ENCODE data around the gene OR51T1. TPM values are rescaled to one million over a fixed set of nuclear protein-coding genes. Genes with fewer than 3 reads are reported as not detected.

Gene OR51T1, protein sequence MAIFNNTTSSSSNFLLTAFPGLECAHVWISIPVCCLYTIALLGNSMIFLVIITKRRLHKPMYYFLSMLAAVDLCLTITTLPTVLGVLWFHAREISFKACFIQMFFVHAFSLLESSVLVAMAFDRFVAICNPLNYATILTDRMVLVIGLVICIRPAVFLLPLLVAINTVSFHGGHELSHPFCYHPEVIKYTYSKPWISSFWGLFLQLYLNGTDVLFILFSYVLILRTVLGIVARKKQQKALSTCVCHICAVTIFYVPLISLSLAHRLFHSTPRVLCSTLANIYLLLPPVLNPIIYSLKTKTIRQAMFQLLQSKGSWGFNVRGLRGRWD
- not detected in 2 replicates for total RNA-seq

DNA sequence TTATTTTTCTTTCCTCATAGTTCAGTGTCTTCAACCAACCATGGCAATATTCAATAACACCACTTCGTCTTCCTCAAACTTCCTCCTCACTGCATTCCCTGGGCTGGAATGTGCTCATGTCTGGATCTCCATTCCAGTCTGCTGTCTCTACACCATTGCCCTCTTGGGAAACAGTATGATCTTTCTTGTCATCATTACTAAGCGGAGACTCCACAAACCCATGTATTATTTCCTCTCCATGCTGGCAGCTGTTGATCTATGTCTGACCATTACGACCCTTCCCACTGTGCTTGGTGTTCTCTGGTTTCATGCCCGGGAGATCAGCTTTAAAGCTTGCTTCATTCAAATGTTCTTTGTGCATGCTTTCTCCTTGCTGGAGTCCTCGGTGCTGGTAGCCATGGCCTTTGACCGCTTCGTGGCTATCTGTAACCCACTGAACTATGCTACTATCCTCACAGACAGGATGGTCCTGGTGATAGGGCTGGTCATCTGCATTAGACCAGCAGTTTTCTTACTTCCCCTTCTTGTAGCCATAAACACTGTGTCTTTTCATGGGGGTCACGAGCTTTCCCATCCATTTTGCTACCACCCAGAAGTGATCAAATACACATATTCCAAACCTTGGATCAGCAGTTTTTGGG lies at the start of gene OR51T1:
Gene OR51T1, plus strand, starts transcription at position 41 of the 641 bp plus-strand sequence. Its CDS starts 0 bp downstream, at position 41.

DNA sequence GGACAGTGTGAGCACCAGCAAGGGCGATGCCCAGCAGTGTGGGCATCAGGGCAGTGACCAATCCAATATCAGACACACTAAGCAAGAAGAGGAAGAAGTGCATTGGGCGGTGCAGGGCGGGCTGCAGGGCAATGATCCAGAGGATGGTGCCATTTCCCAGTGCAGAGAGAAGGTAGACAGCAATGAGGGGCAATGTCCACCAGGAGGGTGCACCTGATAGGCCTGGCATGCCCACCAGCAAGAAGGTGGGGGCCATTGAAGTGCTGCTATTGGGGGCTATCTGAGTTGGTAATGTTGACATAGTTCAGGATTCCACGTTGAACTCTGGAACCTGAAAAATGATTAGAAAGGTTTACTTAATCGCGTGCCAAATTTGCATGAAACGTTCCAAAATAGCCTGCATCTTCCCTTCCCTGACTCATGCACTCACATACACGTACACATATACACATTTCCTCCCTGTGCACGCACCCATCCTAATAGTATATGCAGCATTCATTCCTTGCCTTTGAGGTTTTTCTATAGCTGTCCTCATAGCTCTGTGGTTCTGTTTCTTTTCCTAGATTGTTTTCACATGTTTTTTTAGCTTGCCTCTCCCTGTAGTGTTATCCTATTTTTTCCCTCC lies 32.7 kb upstream of the OR51T1 start, which contains the start of gene OR51S1:
Gene OR51S1, minus strand, starts transcription at position 301 of the 625 bp plus-strand sequence. Its CDS starts 0 bp downstream, at position 301.

GRCh38 chr11:4903484-4903883 lies 21.8 kb downstream of the OR51T1 start, which contains the start of gene OR51A7:
OR51A7 (plus strand) TSS chr11:4903783; CDS start chr11:4907370, 3,587 bp downstream.

DNA sequence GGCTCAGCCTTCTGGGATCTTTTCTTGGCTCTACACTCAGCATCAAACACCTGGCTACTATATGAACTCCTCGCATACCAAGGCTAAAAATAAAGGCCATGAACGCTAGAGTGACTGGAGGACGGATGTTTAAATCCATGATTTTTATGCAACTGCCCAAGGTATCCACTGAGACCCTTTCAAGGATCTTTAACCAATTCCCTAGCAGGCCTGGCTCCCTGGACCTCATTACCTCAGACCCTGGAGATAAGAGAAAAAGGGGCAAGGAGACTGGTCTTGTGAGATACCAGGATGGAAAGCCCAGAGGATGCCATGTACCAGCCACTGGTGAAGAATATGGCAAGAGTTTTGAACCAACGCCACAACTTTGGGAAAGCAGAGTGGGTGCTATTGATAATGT lies 37.5 kb downstream of the OR51T1 start, which contains the start of gene OR51G2:
Gene OR51G2, minus strand, starts transcription at position 101 of the 400 bp plus-strand sequence. CDS start 3,687 bp downstream, outside the sequence.

GRCh38 chr11:4924239-4924638 lies 42.5 kb downstream of the OR51T1 start, which contains the start of gene OR51G1:
OR51G1 (minus strand) TSS chr11:4924339; CDS start chr11:4924339, 0 bp downstream.

Other genes with a start within 250 kb of the OR51T1 start
- gene OR51D1, start 244.4 kb upstream of the OR51T1 start, total RNA-seq, result not detected in 2 replicates
- gene OR51E1, start 237.9 kb upstream of the OR51T1 start, total RNA-seq, result not detected in 2 replicates
- not detected in 2 replicates for gene OR51E2, start 184.0 kb upstream of the OR51T1 start, total RNA-seq
- gene MMP26, start 177.1 kb upstream of the OR51T1 start, total RNA-seq, result not detected in 2 replicates
- not detected in 2 replicates for gene OR51F1, start 112.0 kb upstream of the OR51T1 start, total RNA-seq
- gene OR52R1, start 77.5 kb upstream of the OR51T1 start, total RNA-seq, result not detected in 2 replicates
- gene OR51F2, start 60.6 kb upstream of the OR51T1 start, total RNA-seq, result not detected in 2 replicates
- gene OR51S1, start 32.7 kb upstream of the OR51T1 start, total RNA-seq, result not detected in 2 replicates
- not detected in 2 replicates for gene OR51A7, start 21.9 kb downstream of the OR51T1 start, total RNA-seq
- gene OR51G2, start 37.5 kb downstream of the OR51T1 start, total RNA-seq, result not detected in 2 replicates
- not detected in 2 replicates for gene OR51G1, start 42.4 kb downstream of the OR51T1 start, total RNA-seq
- gene OR51A4, start 65.7 kb downstream of the OR51T1 start, total RNA-seq, result not detected in 2 replicates
- not detected in 2 replicates for gene OR51A2, start 73.8 kb downstream of the OR51T1 start, total RNA-seq
- gene OR51L1, start 113.0 kb downstream of the OR51T1 start, total RNA-seq, result not detected in 2 replicates
- not detected in 2 replicates for gene OR52J3, start 164.6 kb downstream of the OR51T1 start, total RNA-seq
- gene OR52E2, start 177.7 kb downstream of the OR51T1 start, total RNA-seq, result not detected in 2 replicates
- gene OR52E1, start 187.7 kb downstream of the OR51T1 start, total RNA-seq, result not detected in 2 replicates

All from mammary microvascular endothelial cell (primary cell).